Activated CD4-positive, alpha-beta T cell treated with anti-CD3 and anti-CD28 coated beads for 1 hour (primary cell): ENCODE results near the gene HOXA10.
A peak's percentile ranks its signal among the peaks of the same experiment; 100 is the strongest.

Source experiments
- DNase-seq: peaks from one replicate; pipeline ENCODE4 v3.0.0-alpha.2; 2020

The HOXA10 gene

GRCh38 chr7:27189997-27190748 lies 16.1 kb upstream of the HOXA10 start:
- no peak for DNase-seq

GRCh38 chr7:27189295-27189996 lies 15.3 kb upstream of the HOXA10 start:
- DNase-seq: no peak

GRCh38 chr7:27188386-27189294 lies 14.5 kb upstream of the HOXA10 start:
- DNase-seq: peak; percentile 14

- DNase-seq: no peak
These were observed 13.6 kb upstream of the HOXA10 start for GRCh38 chr7:27187475-27188385.

- no peak for DNase-seq
These were observed 12.8 kb upstream of the HOXA10 start for GRCh38 chr7:27186668-27187474.

GRCh38 chr7:27185854-27186667 lies 11.9 kb upstream of the HOXA10 start:
- peak; percentile 4 for DNase-seq

GRCh38 chr7:27185013-27185853 lies 11.1 kb upstream of the HOXA10 start, which contains the start of gene HOXA11:
TSS of gene HOXA11 (minus strand) at chr7:27185232. CDS start at chr7:27185144, 88 bp downstream.
- DNase-seq: peak; percentile 7

GRCh38 chr7:27184337-27185012 lies 10.4 kb upstream of the HOXA10 start:
- DNase-seq: peak; percentile 8

- DNase-seq: no peak
These were observed 9.7 kb upstream of the HOXA10 start for GRCh38 chr7:27183682-27184336.

- DNase-seq: peak; percentile 7
These were observed 9.0 kb upstream of the HOXA10 start for GRCh38 chr7:27182861-27183681.

- no peak for DNase-seq
These were observed 8.2 kb upstream of the HOXA10 start for GRCh38 chr7:27182285-27182841.

- no peak for DNase-seq
These were observed 7.7 kb upstream of the HOXA10 start for GRCh38 chr7:27181795-27182275.

GRCh38 chr7:27180431-27181420 lies 6.6 kb upstream of the HOXA10 start:
- DNase-seq: no peak

GRCh38 chr7:27179503-27180430 lies 5.6 kb upstream of the HOXA10 start:
- DNase-seq: no peak
